ENCODE measurements around the gene FOXO3.
"Not testable (repeated sequence)": the region's sequence is repeated elsewhere in the genome, so short reads cannot be mapped to it uniquely, and the experiment has no call there.

FOXO3 gene

GRCh38 chr6:108556250-108556649, 4.5 kb upstream of the FOXO3 start:
- no peak for DNase-seq

GRCh38 chr6:108556866-108557493, 3.7 kb upstream of the FOXO3 start:
- DNase-seq = no peak

DNA sequence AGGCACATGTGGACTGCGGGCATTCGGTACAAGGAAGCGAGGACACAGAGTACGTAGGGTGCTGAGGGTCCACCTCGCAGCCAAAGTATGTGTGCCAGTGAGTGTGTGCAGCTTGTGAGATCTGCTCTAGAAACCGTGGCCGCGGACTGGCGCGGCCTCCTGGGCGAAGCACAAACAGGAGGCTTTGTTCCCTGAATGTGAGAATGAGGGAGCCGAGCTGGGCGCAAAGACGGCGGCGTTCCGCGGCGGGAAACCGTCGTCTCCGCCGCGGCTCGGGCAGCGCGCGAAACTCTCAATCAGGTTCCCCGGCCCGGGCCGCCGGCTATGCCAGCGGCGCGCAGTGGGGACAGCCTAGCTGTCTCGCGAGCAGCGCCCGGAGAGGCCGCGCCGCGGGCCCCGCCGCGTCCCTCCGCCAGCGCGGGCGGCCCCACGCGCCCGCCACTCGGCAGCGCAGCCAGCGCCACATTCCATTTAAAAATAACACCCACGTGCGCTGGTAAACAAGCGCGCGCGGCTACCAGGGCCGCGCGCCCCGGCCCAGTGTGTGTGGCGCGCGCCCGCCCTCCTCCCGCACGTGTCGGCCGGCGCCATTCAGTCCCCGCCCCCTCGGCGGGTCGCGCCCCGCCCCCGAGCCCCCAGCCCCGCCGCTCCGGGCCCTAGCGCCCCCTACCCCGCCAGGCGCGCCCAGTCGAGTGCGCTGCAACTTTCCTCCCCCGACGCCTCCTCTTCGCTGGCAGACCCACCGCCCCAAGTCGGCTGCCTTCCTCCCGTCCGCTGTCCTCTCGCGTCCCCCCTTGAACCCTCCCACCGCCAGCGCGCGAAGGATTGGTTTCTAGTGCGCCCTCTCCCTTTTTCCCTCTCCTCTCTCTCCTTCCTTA, 3.0 kb upstream of the FOXO3 start:
- peak; percentile 90 for DNase-seq

DNA sequence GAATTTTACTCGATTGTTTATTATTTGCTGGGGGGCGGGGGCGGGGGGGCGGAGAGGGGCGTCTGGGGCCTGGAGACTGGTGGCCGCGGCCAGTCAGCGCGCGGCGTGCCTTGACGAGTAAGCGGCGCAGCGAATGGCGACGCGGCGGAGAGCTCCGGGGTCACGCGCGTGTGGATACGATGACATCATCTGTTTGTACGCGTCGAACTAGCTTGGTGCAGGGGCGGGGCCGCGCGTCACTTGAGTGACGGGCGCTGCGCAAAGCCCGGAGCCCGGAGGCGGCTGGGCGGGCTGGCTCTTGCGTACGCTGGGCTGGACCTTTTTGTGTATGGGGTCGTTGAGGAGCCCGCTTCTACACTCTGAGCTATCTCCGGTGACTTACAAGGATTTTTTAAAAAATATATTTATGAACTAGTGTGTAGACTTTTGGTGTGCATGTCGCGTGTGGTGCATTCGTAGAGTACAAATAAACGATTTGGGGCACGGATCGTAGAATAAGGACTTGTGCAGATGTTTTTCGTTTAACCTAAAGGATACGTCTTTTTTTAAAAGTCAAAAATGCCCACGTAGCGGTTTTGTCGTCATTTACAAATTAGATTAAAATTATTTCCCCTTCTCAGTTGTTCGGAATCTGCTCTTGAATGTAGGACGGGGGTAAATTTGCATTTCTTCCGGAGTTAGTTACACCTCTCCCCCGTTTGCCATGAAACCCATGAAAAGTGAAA, 2.2 kb upstream of the FOXO3 start:
- DNase-seq = peak; percentile 98

DNA sequence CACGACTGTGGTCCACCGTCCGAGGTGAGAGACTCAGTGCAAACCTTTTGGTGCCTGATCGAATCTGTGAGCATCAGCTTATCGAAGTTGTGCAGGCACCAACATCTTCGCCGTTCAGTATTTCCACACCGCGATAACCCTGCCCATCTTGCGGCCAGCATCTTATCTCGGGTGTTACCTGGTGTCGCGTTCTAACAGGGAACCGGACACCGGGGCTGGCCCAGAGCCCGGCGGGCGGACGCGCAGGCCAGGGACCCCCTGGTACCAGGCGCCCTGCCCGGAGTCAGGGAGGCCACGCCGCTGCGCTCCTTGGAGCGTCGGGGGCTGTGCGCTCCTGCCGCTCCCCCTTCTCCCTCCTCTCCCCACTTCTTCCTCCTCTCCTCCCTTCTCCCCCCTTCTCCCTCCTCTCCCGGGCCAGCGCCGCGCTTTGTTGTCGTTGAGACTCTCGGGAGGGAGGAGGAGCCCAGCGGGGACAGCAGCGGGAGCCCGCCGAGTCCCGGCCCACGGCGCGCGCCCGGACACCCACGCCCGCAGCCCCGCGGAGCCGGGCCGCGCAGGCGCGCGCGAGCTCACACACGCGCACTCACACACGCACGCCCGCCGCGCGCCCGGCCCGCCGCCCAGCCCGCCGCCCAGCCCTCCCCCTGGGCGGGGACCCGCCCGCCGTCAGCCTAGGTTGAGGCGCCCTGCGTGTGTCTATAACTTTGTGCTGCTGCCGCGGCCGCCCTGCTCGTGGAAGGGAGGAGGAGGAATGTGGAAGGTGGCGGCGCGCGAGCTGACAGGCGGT, 1.4 kb upstream of the FOXO3 start:
- peak; percentile 95 for DNase-seq

- no peak for DNase-seq
Measured at GRCh38 chr6:108559884-108560462, 744 bp upstream of the FOXO3 start.

- not testable (repeated sequence) for DNase-seq
Measured at GRCh38 chr6:108561309-108561647, 561 bp downstream of the FOXO3 start.

DNA sequence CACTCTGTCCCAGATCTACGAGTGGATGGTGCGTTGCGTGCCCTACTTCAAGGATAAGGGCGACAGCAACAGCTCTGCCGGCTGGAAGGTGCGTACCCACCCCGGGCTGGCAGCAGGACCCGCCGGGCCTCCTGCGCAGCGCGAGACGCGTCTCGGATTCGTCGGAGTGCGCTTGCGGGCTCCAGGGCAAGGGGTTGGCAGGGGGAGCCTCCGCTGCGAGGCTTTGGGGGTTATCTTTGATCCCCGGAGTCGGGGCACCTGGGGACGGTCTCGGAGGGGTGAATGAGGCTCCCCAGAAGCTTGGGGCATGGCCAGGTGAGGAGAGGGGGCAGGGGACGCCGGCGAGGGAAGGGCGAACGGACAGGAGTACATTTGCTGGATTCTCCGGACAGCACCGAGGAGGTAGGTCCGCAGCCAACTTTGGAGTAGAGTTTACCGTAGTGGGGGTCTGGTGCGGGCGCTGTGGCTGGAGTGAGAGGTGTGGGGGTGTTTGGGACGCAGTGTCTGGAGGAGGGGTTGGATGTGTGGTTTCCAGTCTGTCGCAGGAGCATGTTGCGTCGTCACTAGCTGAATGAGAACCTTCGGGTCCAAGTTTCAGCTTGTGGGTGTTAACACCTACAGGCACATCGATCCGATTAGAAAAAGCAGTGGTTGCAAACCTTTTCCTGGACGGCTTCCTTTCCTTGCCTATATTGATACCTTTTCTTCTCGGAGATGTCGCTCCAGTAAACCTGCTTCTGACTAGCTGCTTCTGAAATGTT, 1.2 kb downstream of the FOXO3 start:
- DNase-seq = no peak

- peak; percentile 14 for DNase-seq
Measured at GRCh38 chr6:108562503-108562993, 1.8 kb downstream of the FOXO3 start.

- no peak for DNase-seq
Measured at GRCh38 chr6:108563292-108563691, 2.6 kb downstream of the FOXO3 start.

DNA sequence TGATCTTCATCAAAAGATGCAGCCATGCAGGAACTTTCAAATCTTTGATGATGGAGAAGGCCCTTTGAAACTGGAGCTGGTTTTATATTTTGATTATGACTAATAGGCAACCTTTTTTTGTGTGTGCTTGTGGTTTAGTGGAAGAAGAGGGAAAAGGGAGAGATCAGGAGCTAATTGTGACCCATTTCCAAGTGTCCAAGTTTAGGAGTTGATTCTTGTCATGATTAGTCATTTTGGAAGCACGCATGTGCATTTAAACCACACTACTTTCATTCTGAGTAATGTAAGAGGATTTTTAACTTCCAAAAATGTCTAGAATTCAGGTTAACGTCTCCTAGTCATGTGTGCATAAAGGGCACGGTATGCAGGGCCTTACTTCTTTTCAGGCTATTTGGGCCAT, 3.5 kb downstream of the FOXO3 start:
- peak; percentile 14 for DNase-seq

- DNase-seq = peak; percentile 64
Measured at GRCh38 chr6:108565091-108565766, 4.5 kb downstream of the FOXO3 start.

DNA sequence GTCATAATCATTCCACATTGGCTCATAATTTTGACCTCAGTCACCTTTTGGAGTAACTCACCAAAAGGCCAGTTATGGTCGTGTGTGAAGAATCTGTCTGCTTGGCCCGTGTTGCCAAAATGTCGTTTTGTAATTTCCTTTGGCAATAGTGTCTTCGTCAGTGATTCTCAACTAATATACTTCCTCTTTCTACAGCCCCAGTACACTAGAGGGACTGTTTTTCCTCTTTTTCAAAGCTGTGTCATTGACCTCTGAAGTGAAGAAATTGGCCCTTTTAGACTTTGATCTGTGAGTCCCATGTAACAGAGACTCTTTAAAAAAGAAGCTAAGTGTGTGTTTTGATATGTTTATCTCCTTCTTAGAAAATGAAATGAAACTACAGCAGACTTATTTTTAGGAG, 5.2 kb downstream of the FOXO3 start:
- DNase-seq = peak; percentile 33

DNA sequence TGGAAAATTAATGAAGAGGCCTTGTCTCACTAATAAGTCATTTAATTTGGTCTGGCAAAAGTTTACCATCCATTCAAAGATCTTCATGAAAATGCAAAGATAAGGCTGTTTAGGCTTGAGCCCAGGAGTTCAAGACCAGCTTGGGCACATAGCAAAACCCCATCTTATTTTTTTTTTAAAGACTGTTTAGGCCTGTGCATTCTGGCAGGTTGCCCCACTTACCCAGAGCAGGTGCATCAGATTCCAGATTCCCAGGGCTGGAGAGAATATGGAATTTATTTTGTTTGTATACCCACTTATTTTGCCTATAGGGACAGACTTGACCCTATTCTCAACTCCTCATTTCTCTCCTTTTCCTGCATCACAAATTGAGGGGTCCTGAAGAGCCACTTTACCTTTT, 5.7 kb downstream of the FOXO3 start:
- no peak for DNase-seq

GRCh38 chr6:108568101-108568500, 7.4 kb downstream of the FOXO3 start:
- no peak for DNase-seq

- no peak for DNase-seq
Measured at GRCh38 chr6:108568551-108569305, 8.0 kb downstream of the FOXO3 start.

- no peak for DNase-seq
Measured at GRCh38 chr6:108570517-108570916, 9.8 kb downstream of the FOXO3 start.

DNA sequence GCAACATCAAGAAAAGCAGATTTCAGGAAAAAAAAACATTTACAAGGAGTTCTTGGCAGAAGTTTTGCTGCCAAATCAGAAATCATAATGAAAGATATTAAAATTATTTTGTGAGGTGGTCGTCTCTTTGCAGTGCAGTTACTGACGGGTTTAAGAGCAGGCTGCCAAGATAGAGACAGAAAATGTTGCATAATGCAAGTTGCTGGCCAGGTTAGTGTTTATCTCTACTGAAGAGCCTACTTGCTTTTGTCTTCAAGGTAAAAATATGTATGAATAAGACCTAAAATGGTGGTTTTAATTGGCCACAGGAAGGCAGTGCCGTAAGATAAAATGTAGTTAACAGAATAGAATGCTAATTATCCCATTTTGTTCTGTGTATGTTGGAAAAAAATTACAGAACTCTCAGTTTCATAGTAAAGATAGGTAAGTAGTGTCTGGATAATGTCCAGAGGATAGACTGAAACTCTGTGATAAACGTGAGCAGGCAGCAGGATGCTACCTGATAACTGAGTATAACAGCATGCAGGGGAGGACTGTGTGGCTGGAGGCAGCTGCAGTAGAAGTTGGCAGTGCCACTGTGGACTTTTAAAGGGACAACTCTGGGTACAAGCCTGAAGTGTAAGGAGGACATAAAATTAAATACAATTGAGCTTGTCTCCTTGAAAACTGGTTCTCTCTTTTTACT, 13.9 kb downstream of the FOXO3 start:
- no peak for DNase-seq

DNA sequence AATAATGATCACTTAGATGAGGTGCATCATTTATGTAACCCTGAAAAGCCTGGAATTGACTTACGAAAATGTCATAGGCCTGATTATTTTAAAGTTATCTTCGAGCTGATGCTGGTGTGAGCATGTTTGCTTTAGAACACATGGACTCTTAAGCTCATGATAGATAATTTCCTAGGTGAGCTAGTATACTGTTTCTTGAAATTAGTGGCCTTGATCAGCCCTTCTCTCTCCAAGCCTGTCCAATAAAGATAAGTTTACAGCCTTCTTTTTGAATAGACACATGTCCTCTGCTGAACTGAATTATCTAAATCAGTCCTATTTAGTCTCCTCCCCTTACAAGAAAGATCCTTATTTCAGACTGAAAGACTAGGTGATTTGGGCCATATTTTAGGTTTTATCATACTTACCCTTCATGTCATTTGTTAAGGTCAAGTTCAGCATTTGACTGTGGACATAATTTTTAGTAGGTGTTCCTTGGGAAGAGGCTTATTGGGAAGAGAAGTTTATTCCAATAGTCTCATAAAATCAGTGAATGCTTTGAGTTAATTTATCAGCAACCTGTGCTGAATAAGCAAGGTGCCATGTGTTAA, 15.3 kb downstream of the FOXO3 start:
- DNase-seq = no peak

Data from CD4-positive, alpha-beta T cell treated with Interleukin-10 for 1 hour (primary cell).